ENCODE data around the gene TFAP2B.
A peak's percentile ranks its signal among the peaks of the same experiment; 100 is the strongest.

The TFAP2B gene

GRCh38 chr6:50826803-50827202 is 8.1 kb downstream of the TFAP2B start:
- peaks cover 6% of the 10 kb centered on the region for H3K27me3 ChIP-seq (ENCODE audit: control insufficient read depth, insufficient read depth, low read length)
- H3K4me3 ChIP-seq (ENCODE audit: low read depth, low read length), result no peak overlapping the region
- H3K9me3 ChIP-seq (ENCODE audit: control insufficient read depth, low read length), result no peaks in the 10 kb centered on the region
- H3K79me2 ChIP-seq, result no peaks in the 10 kb centered on the region
- no peak overlapping the region for H3K9ac ChIP-seq
- H3K27ac ChIP-seq, result no peak overlapping the region
- H3K4me1 ChIP-seq, result no peaks in the 10 kb centered on the region
- H2AFZ ChIP-seq, result peak overlapping the region; percentile 28
- no peak overlapping the region for H3K4me2 ChIP-seq (ENCODE audit: low read length)
- TF ChIP-seq CTCF (IDR thresholded peaks at IDR 0.05), result no peak
- H3K36me3 ChIP-seq (ENCODE audit: control insufficient read depth, insufficient read depth, low read length), result no peaks in the 10 kb centered on the region

GRCh38 chr6:50829049-50829448 is 10.4 kb downstream of the TFAP2B start:
- H3K27ac ChIP-seq, result no peak overlapping the region
- no peak overlapping the region for H2AFZ ChIP-seq
- no peak overlapping the region for H3K4me2 ChIP-seq (ENCODE audit: low read length)
- peaks cover 6% of the 10 kb centered on the region for H3K27me3 ChIP-seq (ENCODE audit: control insufficient read depth, insufficient read depth, low read length)
- no peaks in the 10 kb centered on the region for H3K79me2 ChIP-seq
- H3K9ac ChIP-seq, result no peak overlapping the region
- no peak overlapping the region for H3K4me3 ChIP-seq (ENCODE audit: low read depth, low read length)
- no peaks in the 10 kb centered on the region for H3K9me3 ChIP-seq (ENCODE audit: control insufficient read depth, low read length)
- no peaks in the 10 kb centered on the region for H3K36me3 ChIP-seq (ENCODE audit: control insufficient read depth, insufficient read depth, low read length)
- H3K4me1 ChIP-seq, result no peaks in the 10 kb centered on the region
- TF ChIP-seq CTCF (IDR thresholded peaks at IDR 0.05), result no peak

- Histone ChIP-seq H3K4me2 (ENCODE audit: low read length) (no peak overlapping the region), H3K79me2 (no peaks in the 10 kb centered on the region), H3K9me3 (ENCODE audit: control insufficient read depth, low read length) (no peaks in the 10 kb centered on the region), H3K4me3 (ENCODE audit: low read depth, low read length) (no peak overlapping the region), H3K27me3 (ENCODE audit: control insufficient read depth, insufficient read depth, low read length) (peaks cover 6% of the 10 kb centered on the region), H3K4me1 (no peaks in the 10 kb centered on the region), H2AFZ (no peak overlapping the region), H3K9ac (no peak overlapping the region), H3K27ac (no peak overlapping the region), H3K36me3 (ENCODE audit: control insufficient read depth, insufficient read depth, low read length) (no peaks in the 10 kb centered on the region)
- no peak for TF ChIP-seq CTCF (IDR thresholded peaks at IDR 0.05)
These were observed 11.3 kb downstream of the TFAP2B start for GRCh38 chr6:50829898-50830444.

- H3K9me3 ChIP-seq (ENCODE audit: control insufficient read depth, low read length), result no peaks in the 10 kb centered on the region
- peaks cover under 1% of the 10 kb centered on the region for H3K27me3 ChIP-seq (ENCODE audit: control insufficient read depth, insufficient read depth, low read length)
- no peak overlapping the region for H3K9ac ChIP-seq
- no peaks in the 10 kb centered on the region for H3K79me2 ChIP-seq
- no peak overlapping the region for H2AFZ ChIP-seq
- H3K4me1 ChIP-seq, result no peaks in the 10 kb centered on the region
- TF ChIP-seq CTCF (IDR thresholded peaks at IDR 0.05), result no peak
- no peak overlapping the region for H3K4me3 ChIP-seq (ENCODE audit: low read depth, low read length)
- no peak overlapping the region for H3K4me2 ChIP-seq (ENCODE audit: low read length)
- no peaks in the 10 kb centered on the region for H3K36me3 ChIP-seq (ENCODE audit: control insufficient read depth, insufficient read depth, low read length)
- H3K27ac ChIP-seq, result no peak overlapping the region
These were observed 12.5 kb downstream of the TFAP2B start for GRCh38 chr6:50831186-50831585.

- no peak overlapping the region for H3K4me2 ChIP-seq (ENCODE audit: low read length)
- no peaks in the 10 kb centered on the region for H3K9me3 ChIP-seq (ENCODE audit: control insufficient read depth, low read length)
- H3K27me3 ChIP-seq (ENCODE audit: control insufficient read depth, insufficient read depth, low read length), result no peaks in the 10 kb centered on the region
- TF ChIP-seq CTCF (IDR thresholded peaks at IDR 0.05), result no peak
- H3K4me3 ChIP-seq (ENCODE audit: low read depth, low read length), result no peak overlapping the region
- no peak overlapping the region for H3K9ac ChIP-seq
- no peak overlapping the region for H3K27ac ChIP-seq
- no peak overlapping the region for H2AFZ ChIP-seq
- H3K36me3 ChIP-seq (ENCODE audit: control insufficient read depth, insufficient read depth, low read length), result no peaks in the 10 kb centered on the region
- no peaks in the 10 kb centered on the region for H3K4me1 ChIP-seq
- no peaks in the 10 kb centered on the region for H3K79me2 ChIP-seq
These were observed 14.2 kb downstream of the TFAP2B start for GRCh38 chr6:50832912-50833311.
